ENCODE measurements around the gene OR14K1. TPM values are rescaled to one million over a fixed set of nuclear protein-coding genes. Genes with fewer than 3 reads are reported as not detected.

OR14K1 gene
- total RNA-seq, 1 donor from 2014 or later, result 1.5 TPM

DNA sequence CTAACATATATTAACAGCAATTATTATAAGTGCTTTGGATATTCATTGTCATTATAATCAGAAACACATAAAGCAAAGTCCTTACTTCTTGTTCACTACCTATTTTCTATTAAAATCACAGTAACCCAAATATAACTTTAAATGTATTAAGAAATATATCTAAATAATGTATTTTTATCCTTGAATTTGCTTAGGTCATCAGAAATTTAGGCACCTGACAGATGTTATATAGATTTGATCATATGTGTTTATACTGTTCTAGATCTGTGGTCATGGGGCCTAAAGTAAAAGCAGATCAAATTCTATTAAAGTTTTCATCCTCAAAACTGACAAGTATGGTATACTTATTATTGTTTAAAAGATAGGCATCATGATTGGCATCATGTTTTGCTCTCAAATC is 31.2 kb downstream of the OR14K1 start:
- no peak for DNase-seq (ENCODE audit: extremely low spot score in 2 of 2)
- Histone ChIP-seq H3K9me3 (no peaks in the 10 kb centered on the region), H3K27ac (no peak overlapping the region), H3K27me3 (no peaks in the 10 kb centered on the region), H3K4me3 (no peak overlapping the region), H3K36me3 (no peaks in the 10 kb centered on the region), H3K4me1 (no peaks in the 10 kb centered on the region)
- intact Hi-C loops (cut with DNase I), result no loop called here
- TF ChIP-seq POLR2A (IDR thresholded peaks at IDR 0.05) (no peak), POLR2AphosphoS5 (IDR thresholded peaks at IDR 0.05; ENCODE audit: insufficient read depth in 1 of 2, low read depth in 1 of 2) (no peak)
- TF ChIP-seq, protein P1, sequence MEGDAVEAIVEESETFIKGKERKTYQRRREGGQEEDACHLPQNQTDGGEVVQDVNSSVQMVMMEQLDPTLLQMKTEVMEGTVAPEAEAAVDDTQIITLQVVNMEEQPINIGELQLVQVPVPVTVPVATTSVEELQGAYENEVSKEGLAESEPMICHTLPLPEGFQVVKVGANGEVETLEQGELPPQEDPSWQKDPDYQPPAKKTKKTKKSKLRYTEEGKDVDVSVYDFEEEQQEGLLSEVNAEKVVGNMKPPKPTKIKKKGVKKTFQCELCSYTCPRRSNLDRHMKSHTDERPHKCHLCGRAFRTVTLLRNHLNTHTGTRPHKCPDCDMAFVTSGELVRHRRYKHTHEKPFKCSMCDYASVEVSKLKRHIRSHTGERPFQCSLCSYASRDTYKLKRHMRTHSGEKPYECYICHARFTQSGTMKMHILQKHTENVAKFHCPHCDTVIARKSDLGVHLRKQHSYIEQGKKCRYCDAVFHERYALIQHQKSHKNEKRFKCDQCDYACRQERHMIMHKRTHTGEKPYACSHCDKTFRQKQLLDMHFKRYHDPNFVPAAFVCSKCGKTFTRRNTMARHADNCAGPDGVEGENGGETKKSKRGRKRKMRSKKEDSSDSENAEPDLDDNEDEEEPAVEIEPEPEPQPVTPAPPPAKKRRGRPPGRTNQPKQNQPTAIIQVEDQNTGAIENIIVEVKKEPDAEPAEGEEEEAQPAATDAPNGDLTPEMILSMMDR (IDR thresholded peaks at IDR 0.05), result no peak

Other genes with a start within 250 kb of the OR14K1 start
- not detected for gene OR2C3, start 202.2 kb upstream of the OR14K1 start, total RNA-seq
- gene GCSAML, start 189.5 kb upstream of the OR14K1 start, total RNA-seq, result not detected
- not detected for gene OR2G2, start 150.3 kb upstream of the OR14K1 start, total RNA-seq
- gene OR2G3, start 133.0 kb upstream of the OR14K1 start, total RNA-seq, result not detected
- gene OR13G1, start 58.9 kb upstream of the OR14K1 start, total RNA-seq, result not detected
- gene OR6F1, start 22.0 kb upstream of the OR14K1 start, total RNA-seq, result not detected
- not detected for gene OR14A2, start 9.5 kb downstream of the OR14K1 start, total RNA-seq
- gene OR1C1, start 21.9 kb downstream of the OR14K1 start, total RNA-seq, result not detected
- not detected for gene OR14A16, start 85.5 kb downstream of the OR14K1 start, total RNA-seq
- gene OR11L1, start 103.3 kb downstream of the OR14K1 start, total RNA-seq, result not detected
- 4.7 TPM for gene TRIM58, start 118.6 kb downstream of the OR14K1 start, total RNA-seq
- 3.9 TPM for gene OR2W3, start 157.0 kb downstream of the OR14K1 start, total RNA-seq
- gene OR2T8, start 181.6 kb downstream of the OR14K1 start, total RNA-seq, result 0.98 TPM
- not detected for gene OR2AJ1, start 186.3 kb downstream of the OR14K1 start, total RNA-seq
- not detected for gene OR2L8, start 210.2 kb downstream of the OR14K1 start, total RNA-seq
- not detected for gene OR2AK2, start 226.6 kb downstream of the OR14K1 start, total RNA-seq